Esophagus muscularis mucosa (tissue), 4 donors: ENCODE data around the gene ATP8B3. TPM values are rescaled to one million over a fixed set of nuclear protein-coding genes. Genes with fewer than 3 reads are reported as not detected.
"Not testable (repeated sequence)": the region's sequence is repeated elsewhere in the genome, so short reads cannot be mapped to it uniquely, and the experiment has no call there.

Source experiments
- DNase-seq: peaks from one replicate; pipeline ENCODE4 v3.0.0-alpha.2; 2017; ENCODE audit errors: extremely low spot score
- H3K27ac ChIP-seq, 4 donors: fragments of 200-600 bp; sonication (generic); replicated peaks in 1 of 4; 1 replicate in 3 of 4; 2 replicates in 1 of 4; pipeline ENCODE4 v1.5.1; 2016 to 2019; ENCODE audit warnings: mild to moderate bottlenecking in 1 of 4
- H3K27me3 ChIP-seq, 4 donors: fragments of 200-600 bp; sonication (generic); one replicate each; pipeline versions ENCODE4 v1.5.1 to v1.6.0; 2016 to 2019
- H3K36me3 ChIP-seq, 4 donors: fragments of 200-600 bp; sonication (generic); one replicate each; pipeline ENCODE4 v1.5.1; 2016 to 2019
- H3K4me1 ChIP-seq, 4 donors: fragments of 200-600 bp; sonication (generic); one replicate each; pipeline ENCODE4 v1.5.1; 2016 to 2019
- H3K4me3 ChIP-seq, 4 donors: fragments of 200-600 bp; sonication (generic); 1 replicate in 2 of 4; 2 replicates in 2 of 4; pipeline ENCODE4 v1.5.1; 2016 to 2019; ENCODE audit warnings: mild to moderate bottlenecking in 4 of 4, moderate library complexity in 1 of 4
- H3K9me3 ChIP-seq, 4 donors: fragments of 200-600 bp; sonication (generic); 1 replicate in 3 of 4; 2 replicates in 1 of 4; pipeline ENCODE4 v1.5.1; 2016 to 2019
- EP300 ChIP-seq: sonication (generic); formaldehyde crosslinking; IDR thresholded peaks from one replicate; pipeline ENCODE4 v1.6.1; 2017; ENCODE audit warnings: antibody characterized with exemption
- POLR2A ChIP-seq: fragments of 450-650 bp; IDR thresholded peaks from one replicate; pipeline ENCODE4 v1.6.1; 2017; ENCODE audit warnings: antibody characterized with exemption, moderate library complexity, mild to moderate bottlenecking, low read depth
- POLR2AphosphoS5 ChIP-seq, 2 donors: sonication (generic); formaldehyde crosslinking; IDR thresholded peaks; one replicate each; pipeline ENCODE4 v1.6.1; 2017; ENCODE audit warnings: antibody characterized with exemption in 2 of 2
- WGBS: methylation state at CpG from one replicate; pipeline ENCODE4 v1.1.5; 2018; 5-methylcytosine and 5-hydroxymethylcytosine counted together
- intact Hi-C: fragments of 100-400 bp; cut with DNase I; formaldehyde crosslinking; loops from one replicate; pipeline ENCODE4 v1.15.1; 2023
- total RNA-seq, 4 donors: library from RNA; depleted of rRNA; stranded (reverse); fragments of >200 nt; gene quantifications; one replicate each; pipeline versions ENCODE4 v1.1.0 to v1.2.1, GENCODE V29; 2016
- TF ChIP-seq, protein P1 (sequence below), 3 experiments: fragments of 200-600 bp in 2 of 3; fragments of 450-650 bp in 1 of 3; sonication (generic) in 2 of 3; IDR thresholded peaks; one replicate each; pipeline ENCODE4 v1.5.1; 2017 to 2019; ENCODE audit warnings: antibody characterized with exemption in 3 of 3, mild to moderate bottlenecking in 2 of 3, moderate library complexity in 1 of 3

Gene ATP8B3
- total RNA-seq, 4 donors from 2014 or later, result 0.19 to 0.92 (median 0.66) TPM

DNA sequence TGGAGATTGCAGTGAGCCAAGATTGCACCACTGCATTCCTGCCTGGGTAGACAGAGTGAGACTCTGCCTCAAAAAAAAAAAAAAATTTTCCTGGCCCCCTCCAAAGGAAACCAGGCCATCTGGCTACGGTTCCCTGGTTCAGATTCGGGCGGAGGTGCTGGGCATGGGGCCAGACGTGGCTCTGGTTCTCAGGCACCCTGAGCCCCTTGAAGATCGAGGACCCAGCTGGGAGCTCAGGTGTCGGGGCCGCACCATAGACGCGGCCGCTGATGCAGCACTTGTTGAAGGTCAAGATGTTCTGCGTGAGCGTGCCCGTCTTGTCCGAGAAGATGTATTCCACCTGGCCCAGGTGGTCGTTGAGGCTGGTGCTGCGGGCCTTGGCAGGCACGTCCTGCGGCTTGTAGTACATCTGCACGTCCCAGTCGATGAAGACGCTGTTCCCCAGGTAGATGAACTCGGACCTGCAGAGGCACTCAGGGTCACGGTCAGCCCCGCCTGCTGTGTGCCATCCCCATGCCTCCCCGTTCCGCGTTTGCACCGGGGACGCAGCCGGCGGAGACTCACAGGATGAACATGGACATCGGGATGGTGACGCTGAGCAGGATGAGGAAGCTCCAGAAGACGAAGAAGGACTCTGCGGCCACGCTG, 12.3 kb downstream of the ATP8B3 start:
- no peaks in the 10 kb centered on the region for H3K9me3 ChIP-seq
- intact Hi-C loops, result no loop called here
- H3K4me3 ChIP-seq, result no peak overlapping the region
- TF ChIP-seq POLR2AphosphoS5 (IDR thresholded peaks at IDR 0.05), result no peak
- no peak for TF ChIP-seq POLR2A
- TF ChIP-seq EP300, result no peak
- TF ChIP-seq, protein P1, sequence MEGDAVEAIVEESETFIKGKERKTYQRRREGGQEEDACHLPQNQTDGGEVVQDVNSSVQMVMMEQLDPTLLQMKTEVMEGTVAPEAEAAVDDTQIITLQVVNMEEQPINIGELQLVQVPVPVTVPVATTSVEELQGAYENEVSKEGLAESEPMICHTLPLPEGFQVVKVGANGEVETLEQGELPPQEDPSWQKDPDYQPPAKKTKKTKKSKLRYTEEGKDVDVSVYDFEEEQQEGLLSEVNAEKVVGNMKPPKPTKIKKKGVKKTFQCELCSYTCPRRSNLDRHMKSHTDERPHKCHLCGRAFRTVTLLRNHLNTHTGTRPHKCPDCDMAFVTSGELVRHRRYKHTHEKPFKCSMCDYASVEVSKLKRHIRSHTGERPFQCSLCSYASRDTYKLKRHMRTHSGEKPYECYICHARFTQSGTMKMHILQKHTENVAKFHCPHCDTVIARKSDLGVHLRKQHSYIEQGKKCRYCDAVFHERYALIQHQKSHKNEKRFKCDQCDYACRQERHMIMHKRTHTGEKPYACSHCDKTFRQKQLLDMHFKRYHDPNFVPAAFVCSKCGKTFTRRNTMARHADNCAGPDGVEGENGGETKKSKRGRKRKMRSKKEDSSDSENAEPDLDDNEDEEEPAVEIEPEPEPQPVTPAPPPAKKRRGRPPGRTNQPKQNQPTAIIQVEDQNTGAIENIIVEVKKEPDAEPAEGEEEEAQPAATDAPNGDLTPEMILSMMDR (IDR thresholded peaks at IDR 0.05), result no peak
- peaks cover 0 to 24% (median 12%) of the 10 kb centered on the region in 4 donors for H3K27me3 ChIP-seq
- DNase-seq, result no peak
- WGBS, result 87% methylated on average over 24 of the region's 36 CpGs
- no peaks in the 10 kb centered on the region for H3K36me3 ChIP-seq
- H3K4me1 ChIP-seq, result peaks cover 4 to 10% (median 7%) of the 10 kb centered on the region in 4 donors
- no peak overlapping the region for H3K27ac ChIP-seq

DNA sequence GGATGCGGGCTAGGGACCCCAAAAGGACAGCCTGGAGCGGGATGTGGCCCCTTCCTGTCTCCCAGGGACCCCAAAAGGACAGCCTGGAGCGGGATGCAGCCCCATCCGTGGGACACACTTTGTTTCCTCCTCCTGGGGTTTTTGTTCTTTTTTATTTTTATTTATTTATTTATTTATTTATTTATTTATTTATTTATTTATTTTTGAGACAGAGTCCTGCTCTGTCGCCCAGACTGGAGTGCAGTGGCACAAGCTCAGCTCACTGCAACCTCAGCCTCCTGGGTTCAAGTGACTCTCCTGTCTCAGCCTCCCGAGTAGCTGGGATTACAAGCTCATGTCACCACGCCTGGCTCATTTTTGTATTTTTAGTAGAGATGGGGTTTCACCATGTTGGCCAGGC, 14.8 kb downstream of the ATP8B3 start:
- H3K4me3 ChIP-seq, H3K36me3 ChIP-seq, H3K9me3 ChIP-seq, H3K27ac ChIP-seq, intact Hi-C loops, DNase-seq: not testable (repeated sequence)
- 92% methylated on average over 7 of the region's 7 CpGs for WGBS
- Histone ChIP-seq H3K27me3 (peaks cover 0 to 42% (median 12%) of the 10 kb centered on the region in 4 donors), H3K4me1 (peaks cover 4 to 10% (median 7%) of the 10 kb centered on the region in 4 donors)

- Histone ChIP-seq H3K9me3 (no peaks in the 10 kb centered on the region), H3K27me3 (peaks cover 0 to 48% (median 12%) of the 10 kb centered on the region in 4 donors), H3K4me1 (peaks cover 4 to 10% (median 7%) of the 10 kb centered on the region in 4 donors), H3K27ac (no peak overlapping the region), H3K36me3 (no peaks in the 10 kb centered on the region), H3K4me3 (no peak overlapping the region)
- intact Hi-C loops, result no loop called here
- WGBS, result 62% methylated on average over 24 of the region's 52 CpGs
- DNase-seq, result no peak
- TF ChIP-seq POLR2A (no peak), EP300 (no peak), POLR2AphosphoS5 (IDR thresholded peaks at IDR 0.05) (no peak)
- TF ChIP-seq, protein P1 (IDR thresholded peaks at IDR 0.05), result no peak
Measured at GRCh38 chr19:1796395-1797142, 15.5 kb downstream of the ATP8B3 start.

- no peak overlapping the region for H3K4me3 ChIP-seq
- TF ChIP-seq, protein P1 (IDR thresholded peaks at IDR 0.05), result no peak
- no peak for TF ChIP-seq POLR2A
- no peak for TF ChIP-seq POLR2AphosphoS5 (IDR thresholded peaks at IDR 0.05)
- TF ChIP-seq EP300, result no peak
- H3K27me3 ChIP-seq, result peaks cover 0 to 66% (median 16%) of the 10 kb centered on the region in 4 donors
- 84% methylated on average over 17 of the region's 20 CpGs for WGBS
- DNase-seq, result no peak
- H3K4me1 ChIP-seq, result peaks cover 4 to 13% (median 10%) of the 10 kb centered on the region in 4 donors
- H3K9me3 ChIP-seq, result no peaks in the 10 kb centered on the region
- H3K36me3 ChIP-seq, result no peaks in the 10 kb centered on the region
- intact Hi-C loops, result no loop called here
- no peak overlapping the region for H3K27ac ChIP-seq
Measured at GRCh38 chr19:1794424-1795172, 17.5 kb downstream of the ATP8B3 start.

DNA sequence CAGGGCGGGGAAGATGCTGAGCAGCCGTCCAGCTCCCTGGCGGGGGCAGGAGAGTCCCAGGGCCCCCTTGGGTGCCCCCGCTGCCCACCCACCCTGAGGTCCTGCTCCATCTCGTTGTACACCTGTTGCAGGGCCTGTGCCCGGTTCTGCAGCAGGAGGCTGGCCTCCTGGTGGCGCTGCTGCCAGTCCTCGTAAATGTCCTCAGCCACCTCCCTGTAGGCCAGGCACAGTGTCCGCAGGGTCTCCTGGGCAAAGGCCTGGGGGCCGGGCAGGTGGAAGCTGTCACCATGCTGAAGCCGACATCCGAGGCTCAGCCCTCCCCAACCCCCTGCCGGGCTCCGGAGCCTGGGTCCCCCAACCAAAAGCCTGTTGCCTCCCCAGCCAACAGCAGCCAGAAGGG, 20.2 kb downstream of the ATP8B3 start:
- TF ChIP-seq POLR2A (no peak), EP300 (no peak), POLR2AphosphoS5 (IDR thresholded peaks at IDR 0.05) (no peak)
- TF ChIP-seq, protein P1 (IDR thresholded peaks at IDR 0.05), result no peak
- no peak overlapping the region for H3K27ac ChIP-seq
- H3K27me3 ChIP-seq, result peaks cover 0 to 86% (median 26%) of the 10 kb centered on the region in 4 donors
- intact Hi-C loops, result no loop called here
- H3K4me3 ChIP-seq, result no peak overlapping the region
- WGBS, result no CpG with 5 or more reads among the region's 14 CpGs
- no peaks in the 10 kb centered on the region for H3K9me3 ChIP-seq
- peaks cover 4 to 24% (median 21%) of the 10 kb centered on the region in 4 donors for H3K4me1 ChIP-seq
- H3K36me3 ChIP-seq, result no peaks in the 10 kb centered on the region
- DNase-seq, result no peak
